Endodermal cell (in vitro differentiated cells): ENCODE data around the gene PCA3. TPM values are rescaled to one million over a fixed set of nuclear protein-coding genes. Genes with fewer than 3 reads are reported as not detected.

Experiments
- DNase-seq: peaks from one replicate; pipeline ENCODE4 v3.0.0-alpha.2; 2017
- H3K27ac ChIP-seq: 2 replicates; pipeline ENCODE4 v1.5.1; 2013; ENCODE audit warnings: mild to moderate bottlenecking, low read depth, low read length, moderate library complexity
- H3K27me3 ChIP-seq: 2 replicates; pipeline ENCODE4 v1.6.1; 2013; ENCODE audit warnings: mild to moderate bottlenecking, low read length, moderate library complexity; ENCODE audit not compliant: insufficient read depth, control insufficient read depth, poor library complexity, severe bottlenecking
- H3K36me3 ChIP-seq: 2 replicates; pipeline ENCODE4 v1.7.0; 2013; ENCODE audit warnings: mild to moderate bottlenecking, low read length, moderate library complexity; ENCODE audit not compliant: control insufficient read depth, insufficient read depth
- H3K4me1 ChIP-seq: one replicate; pipeline ENCODE4 v1.7.0; 2013; ENCODE audit warnings: low read length; ENCODE audit not compliant: control insufficient read depth, insufficient read depth
- H3K4me3 ChIP-seq: 2 replicates; pipeline ENCODE4 v1.5.1; 2013; ENCODE audit warnings: mild to moderate bottlenecking, low read length, moderate library complexity
- H3K9ac ChIP-seq: 2 replicates; pipeline ENCODE4 v1.6.1; 2013; ENCODE audit warnings: mild to moderate bottlenecking, low read length, moderate library complexity; ENCODE audit not compliant: poor library complexity, severe bottlenecking; ENCODE audit errors: extremely low read depth
- H3K9me3 ChIP-seq: 2 replicates; pipeline ENCODE4 v1.6.1; 2013; ENCODE audit warnings: mild to moderate bottlenecking, low read length, moderate library complexity; ENCODE audit not compliant: control insufficient read depth
- H3K27ac Mint-ChIP-seq: 2 replicates; pipeline ENCODE4 v1.8.0; 2020; ENCODE audit warnings: mixed read lengths
- H3K27me3 Mint-ChIP-seq: 2 replicates; pipeline ENCODE4 v1.8.0; 2021; ENCODE audit warnings: mild to moderate bottlenecking, mixed read lengths; ENCODE audit not compliant: insufficient read depth
- H3K36me3 Mint-ChIP-seq: 2 replicates; pipeline ENCODE4 v1.8.0; 2020; ENCODE audit warnings: low read depth, mixed read lengths
- H3K4me1 Mint-ChIP-seq: 2 replicates; pipeline ENCODE4 v1.8.0; 2020; ENCODE audit warnings: mixed read lengths
- H3K4me3 Mint-ChIP-seq: 2 replicates; pipeline ENCODE4 v1.8.0; 2020; ENCODE audit warnings: mild to moderate bottlenecking, moderate library complexity, mixed read lengths
- H3K9me3 Mint-ChIP-seq: 2 replicates; pipeline ENCODE4 v1.8.0; 2020; ENCODE audit warnings: mild to moderate bottlenecking, mixed read lengths
- CTCF ChIP-seq: fragments of 200-600 bp; sonication (generic); conservative IDR thresholded peaks from 2 replicates; pipeline ENCODE4 v1.5.0; 2021; ENCODE audit warnings: antibody characterized with exemption, mild to moderate bottlenecking
- WGBS, 2 experiments: methylation state at CpG; one replicate each; pipeline versions ENCODE4 v1.1.5 to v1.1.7; 2013; ENCODE audit warnings: missing lambda C conversion rate in 2 of 2, mixed read lengths in 1 of 2; ENCODE audit not compliant: insufficient coverage in 1 of 2, insufficient read length in 1 of 2; 5-methylcytosine and 5-hydroxymethylcytosine counted together
- total RNA-seq, 2 donors: library from RNA; stranded (reverse); fragmentation: NEBNext Ultra II Directional in 1 of 2; extraction: Animal tissue kit (Norgen Biotek cat#: 25700) in 1 of 2; gene quantifications; 2 replicates in 1 of 2; 3 replicates in 1 of 2; pipeline ENCODE4 v1.2.1, GENCODE V29; 2021

The PCA3 gene
- total RNA-seq, 2 donors from 2014 or later: not detected

GRCh38 chr9:76798527-76798926 lies 34.3 kb downstream of the PCA3 start:
- H3K9me3 ChIP-seq: no peaks in the 10 kb centered on the region
- WGBS, 2 experiments: 93% methylated on average over 2 of the region's 2 CpGs; no CpG with 5 or more reads in 1 of the 2 experiments
- TF ChIP-seq CTCF: no peak
- H3K27me3 Mint-ChIP-seq: no peaks in the 10 kb centered on the region
- no peaks in the 10 kb centered on the region for H3K36me3 Mint-ChIP-seq
- peaks cover 8% of the 10 kb centered on the region for H3K4me1 ChIP-seq
- H3K4me3 ChIP-seq: no peak overlapping the region
- no peaks in the 10 kb centered on the region for H3K36me3 ChIP-seq
- no peaks in the 10 kb centered on the region for H3K9me3 Mint-ChIP-seq
- H3K9ac ChIP-seq: no peak overlapping the region
- DNase-seq: no peak
- H3K27ac ChIP-seq: no peak overlapping the region
- no peak overlapping the region for H3K27ac Mint-ChIP-seq
- H3K4me1 Mint-ChIP-seq: peaks cover 14% of the 10 kb centered on the region
- H3K27me3 ChIP-seq: no peaks in the 10 kb centered on the region
- no peak overlapping the region for H3K4me3 Mint-ChIP-seq

GRCh38 chr9:76799473-76799872 lies 35.2 kb downstream of the PCA3 start:
- Mint-ChIP-seq H3K4me1 (peaks cover 22% of the 10 kb centered on the region), H3K36me3 (no peaks in the 10 kb centered on the region), H3K27me3 (no peaks in the 10 kb centered on the region), H3K9me3 (no peaks in the 10 kb centered on the region), H3K27ac (no peak overlapping the region), H3K4me3 (no peak overlapping the region)
- no peak for TF ChIP-seq CTCF
- Histone ChIP-seq H3K36me3 (no peaks in the 10 kb centered on the region), H3K27me3 (no peaks in the 10 kb centered on the region), H3K4me3 (no peak overlapping the region), H3K9me3 (no peaks in the 10 kb centered on the region), H3K9ac (no peak overlapping the region), H3K4me1 (peaks cover 18% of the 10 kb centered on the region), H3K27ac (no peak overlapping the region)
- WGBS, 2 experiments: 100% methylated on average over 1 of the region's 1 CpG; no CpG with 5 or more reads in 1 of the 2 experiments
- no peak for DNase-seq

- 100% methylated on average over 1 of the region's 1 CpG; no CpG with 5 or more reads in 1 of the 2 experiments for WGBS, 2 experiments
- no peak overlapping the region for H3K27ac Mint-ChIP-seq
- H3K9me3 Mint-ChIP-seq: no peaks in the 10 kb centered on the region
- Histone ChIP-seq H3K9me3 (no peaks in the 10 kb centered on the region), H3K4me1 (peaks cover 19% of the 10 kb centered on the region), H3K9ac (no peak overlapping the region), H3K4me3 (no peak overlapping the region), H3K36me3 (no peaks in the 10 kb centered on the region), H3K27me3 (no peaks in the 10 kb centered on the region), H3K27ac (no peak overlapping the region)
- H3K4me1 Mint-ChIP-seq: peaks cover 23% of the 10 kb centered on the region
- no peak overlapping the region for H3K4me3 Mint-ChIP-seq
- H3K36me3 Mint-ChIP-seq: no peaks in the 10 kb centered on the region
- H3K27me3 Mint-ChIP-seq: no peaks in the 10 kb centered on the region
- DNase-seq: no peak
- no peak for TF ChIP-seq CTCF
Observed at GRCh38 chr9:76800901-76801300, 36.7 kb downstream of the PCA3 start.
